CD4-positive, alpha-beta T cell (primary cell): ENCODE results near the gene STK38L. TPM values are rescaled to one million over a fixed set of nuclear protein-coding genes. Genes with fewer than 3 reads are reported as not detected.
A peak's percentile ranks its signal among the peaks of the same experiment; 100 is the strongest.

Experiments used
- ATAC-seq: fragments of 200-7000 bp; cut with Tn5 transposase; one replicate; pipeline ENCODE4 v1.10.0; 2022; ENCODE audit warnings: mild to moderate bottlenecking; ENCODE audit not compliant: poor library complexity
- CTCF ChIA-PET: fragments of 350-600 bp; sonication (Branson Sonifier 250); formaldehyde crosslinking; loops from one replicate; lab custom pipeline; 2021; ENCODE audit warnings: antibody characterized with exemption, inconsistent platforms; lab: Charles Lee
- POLR2A ChIA-PET: fragments of 350-600 bp; sonication (Branson Sonifier 250); formaldehyde crosslinking; loops from one replicate; lab custom pipeline; 2021; ENCODE audit warnings: antibody characterized with exemption, inconsistent platforms; lab: Charles Lee
- DNase-seq, 14 experiments: peaks; one replicate each; pipeline ENCODE4 v3.0.0-alpha.2; 2013 to 2020; ENCODE audit warnings: mixed read lengths in 2 of 14
- H3K27ac ChIP-seq, 2 donors: one replicate each; pipeline versions ENCODE4 v1.5.1 to v1.7.0; 2013; ENCODE audit warnings: low read length in 2 of 2, low read depth in 1 of 2, mild to moderate bottlenecking in 1 of 2
- H3K27me3 ChIP-seq, 2 experiments: 1 replicate in 1 of 2; 2 replicates in 1 of 2; pipeline versions ENCODE4 v1.6.1 to v1.7.0; 2013; ENCODE audit warnings: low read length in 2 of 2, control low read depth in 1 of 2, mild to moderate bottlenecking in 1 of 2, moderate library complexity in 1 of 2; ENCODE audit not compliant: insufficient read depth in 2 of 2, control insufficient read depth in 1 of 2
- H3K36me3 ChIP-seq: one replicate; pipeline ENCODE4 v1.6.1; 2013; ENCODE audit warnings: low read length, control low read depth; ENCODE audit not compliant: insufficient read depth
- H3K4me1 ChIP-seq: one replicate; pipeline ENCODE4 v1.6.1; 2013; ENCODE audit warnings: low read length, control low read depth; ENCODE audit not compliant: insufficient read depth
- H3K4me3 ChIP-seq: one replicate; pipeline ENCODE4 v1.5.1; 2013; ENCODE audit warnings: mild to moderate bottlenecking, low read length, moderate library complexity
- H3K9me3 ChIP-seq, 2 experiments: 1 replicate in 1 of 2; 2 replicates in 1 of 2; pipeline versions ENCODE4 v1.6.1 to v1.7.0; 2013; ENCODE audit warnings: low read length in 2 of 2, mild to moderate bottlenecking in 2 of 2, control low read depth in 1 of 2, moderate library complexity in 1 of 2; ENCODE audit not compliant: control insufficient read depth in 1 of 2, insufficient read depth in 1 of 2
- H3K27ac Mint-ChIP-seq: one replicate; pipeline ENCODE4 v1.8.0; 2020; ENCODE audit warnings: mixed read lengths
- H3K27me3 Mint-ChIP-seq: one replicate; pipeline ENCODE4 v1.8.0; 2021; ENCODE audit warnings: mixed read lengths
- H3K36me3 Mint-ChIP-seq: one replicate; pipeline ENCODE4 v1.8.0; 2021; ENCODE audit warnings: low read depth, mixed read lengths
- H3K4me1 Mint-ChIP-seq: one replicate; pipeline ENCODE4 v1.8.0; 2021; ENCODE audit warnings: low read depth, mixed read lengths
- H3K4me3 Mint-ChIP-seq: one replicate; pipeline ENCODE4 v1.8.0; 2020; ENCODE audit warnings: mild to moderate bottlenecking, mixed read lengths
- H3K9me3 Mint-ChIP-seq: one replicate; pipeline ENCODE4 v1.8.0; 2020; ENCODE audit warnings: mixed read lengths
- intact Hi-C, 2 experiments: fragments of 100-400 bp; cut with DNase I in 1 of 2; cut with micrococcal nuclease in 1 of 2; formaldehyde crosslinking; loops; one replicate each; pipeline versions ENCODE4 v1.15.1 to v1.9.0; 2023 to 2025; cut with DNase I, micrococcal nuclease
- total RNA-seq, 174 experiments: library from RNA in 2 of 174; stranded (reverse) in 2 of 174; gene quantifications; one replicate each; pipeline ENCODE4 v1.2.3 and lab custom pipeline; 2021 to 2026
- TF ChIP-seq, protein P1 (sequence below): fragments of 200-600 bp; IDR thresholded peaks from one replicate; pipeline ENCODE4 v1.8.0; 2022; ENCODE audit warnings: antibody characterized with exemption, mild to moderate bottlenecking

STK38L gene
- total RNA-seq, 2 experiments from 2014 or later = 18.3 to 21.0 TPM

GRCh38 chr12:27236498-27236897 is 7.6 kb upstream of the STK38L start:
- Histone ChIP-seq H3K36me3 (no peaks in the 10 kb centered on the region), H3K9me3 (no peaks in the 10 kb centered on the region), H3K27me3 (no peaks in the 10 kb centered on the region), H3K4me1 (peaks cover 3% of the 10 kb centered on the region), H3K4me3 (no peak overlapping the region), H3K27ac (no peak overlapping the region)
- ChIA-PET CTCF (no interaction called here), POLR2A (no interaction called here)
- Mint-ChIP-seq H3K27ac (no peak overlapping the region), H3K4me3 (no peak overlapping the region), H3K9me3 (no peaks in the 10 kb centered on the region), H3K27me3 (peaks cover 5% of the 10 kb centered on the region), H3K4me1 (peaks cover 31% of the 10 kb centered on the region), H3K36me3 (no peaks in the 10 kb centered on the region)
- ATAC-seq (no peak), DNase-seq (peak in 3 of 14 experiments; percentile 11 to 45 (median 27))
- intact Hi-C loops = no loop called here
- TF ChIP-seq, protein P1, sequence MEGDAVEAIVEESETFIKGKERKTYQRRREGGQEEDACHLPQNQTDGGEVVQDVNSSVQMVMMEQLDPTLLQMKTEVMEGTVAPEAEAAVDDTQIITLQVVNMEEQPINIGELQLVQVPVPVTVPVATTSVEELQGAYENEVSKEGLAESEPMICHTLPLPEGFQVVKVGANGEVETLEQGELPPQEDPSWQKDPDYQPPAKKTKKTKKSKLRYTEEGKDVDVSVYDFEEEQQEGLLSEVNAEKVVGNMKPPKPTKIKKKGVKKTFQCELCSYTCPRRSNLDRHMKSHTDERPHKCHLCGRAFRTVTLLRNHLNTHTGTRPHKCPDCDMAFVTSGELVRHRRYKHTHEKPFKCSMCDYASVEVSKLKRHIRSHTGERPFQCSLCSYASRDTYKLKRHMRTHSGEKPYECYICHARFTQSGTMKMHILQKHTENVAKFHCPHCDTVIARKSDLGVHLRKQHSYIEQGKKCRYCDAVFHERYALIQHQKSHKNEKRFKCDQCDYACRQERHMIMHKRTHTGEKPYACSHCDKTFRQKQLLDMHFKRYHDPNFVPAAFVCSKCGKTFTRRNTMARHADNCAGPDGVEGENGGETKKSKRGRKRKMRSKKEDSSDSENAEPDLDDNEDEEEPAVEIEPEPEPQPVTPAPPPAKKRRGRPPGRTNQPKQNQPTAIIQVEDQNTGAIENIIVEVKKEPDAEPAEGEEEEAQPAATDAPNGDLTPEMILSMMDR = no peak

GRCh38 chr12:27237790-27238771 is 6.0 kb upstream of the STK38L start:
- H3K9me3 Mint-ChIP-seq = no peaks in the 10 kb centered on the region
- Histone ChIP-seq H3K27ac (peak overlapping the region in 1 of 2 donors; percentile 55), H3K4me3 (no peak overlapping the region), H3K27me3 (no peaks in the 10 kb centered on the region), H3K36me3 (no peaks in the 10 kb centered on the region), H3K9me3 (no peaks in the 10 kb centered on the region), H3K4me1 (peaks cover 3% of the 10 kb centered on the region)
- no peaks in the 10 kb centered on the region for H3K36me3 Mint-ChIP-seq
- TF ChIP-seq, protein P1 = no peak
- intact Hi-C loops = no loop called here
- POLR2A ChIA-PET = interaction anchor here (0.7 to 1.2 kb wide), 2 partner anchors 28 to 216 kb away, joined by 3 to 4 read pairs; partner anchors contain the start of gene MED21
- CTCF ChIA-PET = no interaction called here
- DNase-seq (peak in 3 of 14 experiments; percentile 31 to 61 (median 53)), ATAC-seq (peak; percentile 71)
- H3K27ac Mint-ChIP-seq = peak overlapping the region; percentile 80
- peaks cover 31% of the 10 kb centered on the region for H3K4me1 Mint-ChIP-seq
- H3K27me3 Mint-ChIP-seq = peaks cover 2% of the 10 kb centered on the region
- H3K4me3 Mint-ChIP-seq = peak overlapping the region; percentile 13

GRCh38 chr12:27243006-27243405 is 1.1 kb upstream of the STK38L start:
- H3K4me1 Mint-ChIP-seq = peaks cover 64% of the 10 kb centered on the region
- TF ChIP-seq, protein P1 = no peak
- peaks cover 18% of the 10 kb centered on the region for H3K4me1 ChIP-seq

More at GRCh38 chr12:27243006-27243405, 1.1 kb upstream of the STK38L start:
- no peak for DNase-seq
- ATAC-seq = no peak
- peak overlapping the region in 1 of 2 donors; percentile 60 for H3K27ac ChIP-seq
- Mint-ChIP-seq H3K27ac (peak overlapping the region; percentile 92), H3K9me3 (no peaks in the 10 kb centered on the region), H3K27me3 (no peaks in the 10 kb centered on the region), H3K36me3 (peaks cover 9% of the 10 kb centered on the region), H3K4me3 (peak overlapping the region; percentile 99)
- no peak overlapping the region for H3K4me3 ChIP-seq
- CTCF ChIA-PET = no interaction called here
- H3K9me3 ChIP-seq = no peaks in the 10 kb centered on the region
- no peaks in the 10 kb centered on the region for H3K27me3 ChIP-seq
- H3K36me3 ChIP-seq = no peaks in the 10 kb centered on the region
- intact Hi-C loops = loop anchor here (2.0 to 10.0 kb wide), 4 partner anchors 220 to 952 kb away; partner anchors contain the start of genes CCDC91 (in 1 of the 2), MED21 (in 1 of the 2), PPFIBP1 (in 1 of the 2) and TM7SF3 (in 1 of the 2)
- POLR2A ChIA-PET = interaction anchor here (1.1 to 2.5 kb wide), 2 partner anchors 220 to 271 kb away, joined by 3 to 16 read pairs; partner anchors contain the start of gene MED21
